GM19238 (cell line): ENCODE data around the gene REELD1.

Source experiments
- DNase-seq: peaks from one replicate; pipeline ENCODE4 v3.0.0; 2011; ENCODE audit warnings: low spot score; ENCODE audit not compliant: insufficient read length

The REELD1 gene

DNA sequence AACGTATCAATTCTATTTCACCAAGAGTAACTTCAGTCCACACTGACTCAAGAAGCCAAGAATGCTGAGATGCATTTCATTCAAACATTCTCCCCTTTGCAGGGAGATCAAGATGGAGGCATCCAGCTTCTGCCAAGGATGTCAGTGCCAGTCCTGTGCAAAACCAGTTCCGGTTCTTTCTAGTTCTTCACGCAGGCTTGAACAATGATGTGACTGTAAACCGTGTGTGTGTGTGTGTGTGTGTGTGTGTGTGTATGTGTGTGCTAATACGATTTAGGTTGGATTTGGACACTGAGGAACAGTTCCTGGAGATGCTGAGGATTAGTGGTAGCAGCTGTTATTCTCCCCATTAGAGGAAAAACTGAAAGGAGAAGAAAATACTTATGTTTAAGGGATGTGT lies at the start of gene REELD1:
Gene REELD1, plus strand, starts transcription at position 301 of the 400 bp plus-strand sequence. CDS start 2,415 bp downstream, outside the sequence.
- DNase-seq, result no peak

DNA sequence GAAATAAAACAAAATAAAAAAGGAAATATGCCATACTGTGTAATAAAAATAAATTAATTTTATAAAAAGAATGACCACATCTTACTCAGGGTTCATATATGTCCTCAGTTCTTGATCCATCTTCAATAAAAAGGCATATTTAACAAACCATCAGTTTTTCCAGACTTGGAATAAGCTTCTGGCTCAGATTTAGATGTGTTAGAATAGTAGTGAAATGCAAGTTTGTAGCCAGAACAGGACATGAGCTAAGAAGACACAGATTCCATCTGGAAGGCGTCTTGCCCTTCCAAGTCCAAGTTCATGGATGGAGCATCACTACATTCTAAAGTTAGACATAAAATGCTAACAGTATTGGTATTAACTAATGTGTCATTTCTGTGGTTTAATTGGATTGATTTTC lies 49.1 kb upstream of the REELD1 start:
- DNase-seq, result no peak

DNA sequence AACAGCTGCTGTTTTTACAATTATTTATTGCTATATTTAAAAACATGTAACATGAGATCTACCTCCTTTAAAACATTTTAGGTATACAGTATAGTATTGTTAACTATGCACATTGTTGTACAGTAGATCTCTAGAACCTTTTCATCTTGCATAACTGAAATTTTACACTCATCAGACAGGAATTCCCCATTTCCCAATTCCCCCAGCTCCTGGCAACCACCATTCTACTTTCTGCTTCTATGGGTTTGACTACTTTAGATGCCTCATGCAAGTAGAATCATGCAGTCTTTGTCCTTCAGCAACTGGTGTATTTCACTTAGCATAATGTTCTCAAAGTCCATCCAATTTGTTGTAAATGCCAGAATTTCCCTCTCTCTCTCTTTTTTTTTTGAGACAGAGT lies 48.5 kb upstream of the REELD1 start:
- no peak for DNase-seq

DNA sequence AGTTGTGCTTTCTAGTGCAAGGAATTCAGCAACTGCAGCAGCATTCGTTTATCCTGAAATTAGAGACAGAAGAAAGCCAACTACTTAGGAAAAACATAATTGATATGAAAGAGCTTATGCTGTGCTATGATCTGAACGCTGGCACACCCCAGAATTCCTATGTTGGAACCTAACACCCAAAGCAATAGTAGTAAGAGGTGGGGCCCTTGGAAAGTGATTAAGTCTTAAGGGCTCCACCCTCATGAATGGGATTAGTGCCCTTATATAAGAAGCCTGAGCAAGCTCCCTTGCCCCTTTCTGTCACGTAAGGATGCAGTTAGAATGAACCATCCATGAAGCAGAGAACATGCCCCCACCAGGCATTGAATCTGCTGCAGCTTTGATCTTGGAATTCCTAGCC lies 44.2 kb upstream of the REELD1 start:
- no peak for DNase-seq

DNA sequence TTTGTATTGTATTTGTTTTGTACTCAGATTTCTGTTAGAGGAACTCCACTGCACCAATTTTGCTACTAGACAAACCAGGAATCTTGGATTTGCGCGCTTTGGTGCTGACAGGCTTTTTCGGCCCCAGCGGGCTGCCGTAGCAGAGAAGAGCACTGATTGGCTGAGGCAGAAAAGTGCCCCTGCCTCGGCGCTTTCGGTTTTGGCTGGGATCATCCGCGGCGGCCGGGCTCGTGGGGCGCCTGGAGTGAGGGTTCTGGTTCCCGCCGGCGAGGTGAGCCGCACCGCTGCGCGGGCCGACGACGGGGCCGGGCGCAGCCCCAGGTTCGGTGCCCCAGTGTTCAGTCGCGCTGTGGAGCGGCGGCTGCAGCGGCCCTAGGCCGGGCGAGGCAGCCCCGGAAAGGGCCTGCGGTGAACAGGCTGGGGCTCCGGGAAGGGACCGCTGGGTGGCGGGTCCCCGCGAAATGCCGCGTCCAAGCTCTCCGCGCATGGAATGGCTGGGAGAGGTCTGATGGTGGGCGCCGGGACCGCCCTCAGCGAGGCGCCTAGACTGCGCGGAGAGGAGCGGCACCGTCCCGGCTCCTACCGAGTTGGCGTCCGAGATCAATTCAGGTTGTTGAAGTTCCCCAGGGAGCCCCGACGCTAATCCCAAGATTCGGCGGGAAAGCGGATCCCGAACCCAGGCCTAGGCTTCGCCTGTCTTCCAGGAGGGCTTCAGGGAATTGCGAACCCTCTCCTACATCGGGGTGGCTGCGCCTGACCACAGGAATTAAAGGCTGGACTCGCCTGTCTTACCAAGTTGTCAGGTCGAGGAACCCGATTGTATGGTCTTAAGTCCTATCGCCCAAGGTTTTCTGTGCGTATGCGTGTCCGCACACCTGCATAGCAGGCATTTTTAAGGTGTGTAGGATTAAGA lies 38.5 kb upstream of the REELD1 start, which contains the start of gene LSM6:
Gene LSM6, plus strand, starts transcription at position 178 of the 913 bp plus-strand sequence. CDS start 7,204 bp downstream, outside the sequence.
- DNase-seq, result peak; percentile 67

DNA sequence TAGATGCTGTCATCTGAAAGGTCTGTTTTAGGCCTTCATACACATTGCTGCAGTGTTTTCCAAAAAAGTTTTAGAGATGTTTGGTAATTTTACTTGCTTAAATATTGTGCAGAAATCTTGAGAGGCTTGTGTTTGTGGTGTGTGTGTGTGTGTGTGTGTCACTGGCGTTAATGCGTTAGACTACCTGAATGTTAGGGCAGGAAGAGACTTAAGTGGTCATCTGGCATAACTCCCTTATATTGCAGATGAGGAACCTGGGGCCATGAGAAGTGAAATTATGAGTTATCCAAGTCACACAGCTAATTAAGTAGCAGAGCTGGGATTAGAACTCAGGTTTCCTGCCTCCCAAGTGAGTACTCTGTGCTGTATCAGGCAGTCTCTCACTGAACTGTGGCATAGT lies 37.4 kb upstream of the REELD1 start:
- DNase-seq, result no peak

DNA sequence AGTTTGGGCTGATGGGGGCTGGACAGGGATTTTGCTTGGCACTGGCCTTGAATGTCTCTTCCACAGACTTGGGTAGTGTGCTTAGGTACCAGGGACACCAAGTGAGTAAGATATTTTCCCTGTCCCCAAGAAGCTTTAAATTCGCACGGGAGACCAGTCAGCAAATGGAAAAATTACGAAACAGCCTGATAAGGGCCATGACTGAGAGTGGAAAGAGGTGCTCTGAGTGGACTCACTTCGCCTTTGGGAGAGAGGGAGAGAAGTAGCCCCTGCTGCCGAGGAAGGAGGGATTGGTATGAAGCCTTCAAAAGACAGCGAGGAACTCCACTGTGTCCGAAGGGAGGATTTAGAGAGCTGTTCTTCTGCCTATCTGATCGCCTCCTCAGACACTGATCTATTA lies 36.2 kb upstream of the REELD1 start:
- no peak for DNase-seq

DNA sequence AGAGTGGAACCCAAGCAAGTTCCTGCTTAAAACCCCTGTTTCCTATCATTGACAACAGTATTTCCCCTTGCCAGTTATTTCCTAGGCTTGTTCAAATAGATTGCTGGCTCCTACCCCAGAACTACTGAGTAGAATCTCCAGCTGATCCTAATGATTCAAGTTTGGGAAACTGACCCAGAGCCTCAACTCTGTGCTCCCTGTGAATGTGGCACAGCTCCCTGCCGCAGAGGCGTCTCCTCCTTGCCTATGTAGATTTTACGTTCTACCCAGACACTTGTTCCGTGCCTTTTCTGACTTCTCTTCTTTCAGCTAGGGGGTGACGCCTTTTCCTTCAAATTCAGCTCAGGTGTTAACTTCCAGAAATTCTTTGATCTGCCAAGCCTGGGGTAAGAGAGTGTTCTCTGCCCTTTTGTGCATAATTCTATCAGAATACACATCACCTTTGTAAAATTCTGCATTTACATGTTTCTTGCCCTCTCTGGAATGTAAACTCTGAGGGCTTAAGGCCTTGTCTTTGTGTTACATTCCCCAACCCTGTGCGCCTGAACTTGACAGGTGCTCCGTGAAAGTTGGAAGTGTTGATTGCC lies 34.5 kb upstream of the REELD1 start:
- DNase-seq, result no peak

DNA sequence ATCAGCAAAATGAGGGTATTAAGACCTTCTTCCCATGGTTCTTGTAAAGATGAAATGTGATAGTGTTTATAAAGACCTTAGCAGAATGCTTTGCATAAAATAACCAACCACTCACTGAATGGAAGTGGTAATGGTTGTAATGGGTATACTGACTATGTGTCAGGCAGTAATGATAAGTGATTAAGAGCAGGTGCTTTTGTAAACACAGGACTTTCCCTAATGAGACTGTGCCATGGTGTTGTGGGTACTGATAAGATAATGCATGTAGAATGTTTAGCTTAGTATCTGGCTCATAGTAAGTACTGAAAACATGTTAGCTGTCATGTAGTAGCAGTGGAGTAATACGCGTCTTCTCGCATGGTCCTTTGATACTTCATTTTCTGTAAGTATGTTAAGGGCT lies 31.9 kb upstream of the REELD1 start:
- DNase-seq, result no peak

DNA sequence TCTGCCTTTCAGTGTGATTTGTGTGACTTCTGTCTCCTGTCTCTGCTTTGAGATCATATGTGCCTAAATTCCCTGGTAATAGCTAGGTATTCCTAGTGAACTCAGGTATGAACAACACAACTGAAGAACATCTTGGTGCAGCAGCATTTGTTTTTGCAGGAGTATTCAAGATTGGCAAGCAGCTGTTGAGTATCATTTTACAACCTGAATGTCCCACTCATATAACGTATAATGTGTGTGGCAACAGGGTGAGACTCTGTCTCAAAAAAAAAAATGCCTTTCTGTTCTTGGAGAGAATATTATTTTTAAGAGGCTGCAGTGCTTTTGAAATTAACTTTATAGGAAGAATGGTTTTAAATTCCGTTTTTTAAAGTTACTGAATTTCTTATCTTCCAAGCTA lies 31.1 kb upstream of the REELD1 start:
- no peak for DNase-seq

DNA sequence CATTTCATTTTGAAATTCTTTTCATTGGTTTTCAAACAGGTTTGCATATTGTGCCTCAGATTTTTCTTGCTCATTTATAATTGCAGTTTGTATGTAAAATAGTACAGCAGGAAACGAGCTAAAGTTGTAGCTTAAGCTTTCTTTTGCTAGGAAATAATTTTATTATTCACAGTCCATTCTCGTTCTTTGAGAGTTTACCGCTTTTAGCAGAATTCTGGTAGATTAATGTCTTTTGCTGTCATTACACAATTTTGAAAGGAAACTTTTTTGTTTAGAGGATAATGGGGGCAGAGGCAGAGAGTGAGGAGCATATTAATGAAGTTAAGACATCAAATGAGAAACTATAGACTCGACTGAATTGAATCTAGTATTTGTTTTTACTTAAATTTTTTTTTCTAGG lies 28.3 kb upstream of the REELD1 start:
- no peak for DNase-seq

DNA sequence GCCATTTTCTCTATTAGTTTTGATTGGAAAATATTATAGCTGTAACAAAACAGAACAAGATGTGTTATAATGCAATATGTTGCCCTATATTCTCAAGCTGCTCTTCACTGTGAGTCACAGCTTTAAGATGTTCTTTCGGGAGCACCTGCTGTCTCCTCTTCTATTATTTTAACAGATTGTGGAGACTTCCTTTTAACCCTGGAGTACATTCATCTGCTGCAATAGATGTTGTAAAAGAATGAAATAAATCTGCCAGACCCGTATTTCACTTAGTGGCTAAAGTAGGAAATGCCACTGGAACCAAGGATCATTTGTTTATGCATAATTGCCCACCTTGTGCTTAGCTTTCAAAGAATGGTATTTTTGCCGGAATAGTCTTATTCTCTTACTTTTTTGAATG lies 27.7 kb upstream of the REELD1 start:
- no peak for DNase-seq

DNA sequence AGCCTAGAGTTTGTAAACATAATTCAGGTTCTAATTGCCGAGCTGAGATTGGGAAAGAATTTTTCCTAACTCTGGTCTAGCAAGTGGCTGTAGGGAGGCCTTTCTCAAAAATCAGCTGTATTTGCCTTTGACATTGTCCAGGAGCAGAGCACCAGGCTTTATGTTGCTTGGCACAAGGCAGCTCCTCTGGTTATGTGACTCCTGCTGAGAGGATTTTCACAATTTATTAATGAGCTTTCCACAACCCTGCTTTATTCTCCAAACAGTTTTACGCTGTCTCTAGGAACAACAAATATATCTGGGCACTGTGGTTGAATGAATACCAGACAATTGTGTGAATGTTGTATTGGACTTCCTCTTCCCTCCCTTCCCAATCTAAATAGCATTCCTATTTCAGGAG lies 23.9 kb upstream of the REELD1 start:
- no peak for DNase-seq

DNA sequence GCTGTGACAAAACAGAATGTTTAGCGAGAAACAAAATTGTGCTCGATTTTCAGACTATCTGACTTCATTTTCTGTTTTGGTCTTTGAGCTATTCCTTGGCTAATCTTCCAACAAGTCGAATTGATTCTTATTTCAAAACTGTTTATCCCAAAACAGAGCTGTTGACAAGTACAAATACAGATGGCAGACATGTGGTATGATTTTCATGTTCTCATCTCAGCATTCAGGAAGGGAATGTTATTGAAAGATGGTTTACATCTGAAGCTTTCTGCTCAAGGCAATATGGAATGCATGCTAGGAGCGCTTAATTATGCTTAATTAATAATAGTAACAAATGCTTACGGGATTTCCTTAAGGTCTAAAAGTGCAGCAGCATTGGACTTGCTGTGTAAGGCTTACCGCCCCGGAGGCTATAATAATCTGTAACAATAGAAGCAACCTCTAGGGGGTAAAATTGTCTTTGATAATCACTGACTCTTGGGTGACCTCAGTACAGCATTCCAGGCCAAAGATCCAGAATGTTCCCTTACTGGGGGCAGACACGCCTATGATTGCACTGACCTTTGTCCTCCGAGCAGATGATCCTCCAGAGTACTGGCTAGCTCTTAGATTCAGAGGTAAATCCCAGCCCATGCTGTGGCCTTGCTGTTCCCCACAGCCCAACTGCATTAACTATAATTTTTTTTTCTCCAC lies 22.4 kb upstream of the REELD1 start:
- no peak for DNase-seq

DNA sequence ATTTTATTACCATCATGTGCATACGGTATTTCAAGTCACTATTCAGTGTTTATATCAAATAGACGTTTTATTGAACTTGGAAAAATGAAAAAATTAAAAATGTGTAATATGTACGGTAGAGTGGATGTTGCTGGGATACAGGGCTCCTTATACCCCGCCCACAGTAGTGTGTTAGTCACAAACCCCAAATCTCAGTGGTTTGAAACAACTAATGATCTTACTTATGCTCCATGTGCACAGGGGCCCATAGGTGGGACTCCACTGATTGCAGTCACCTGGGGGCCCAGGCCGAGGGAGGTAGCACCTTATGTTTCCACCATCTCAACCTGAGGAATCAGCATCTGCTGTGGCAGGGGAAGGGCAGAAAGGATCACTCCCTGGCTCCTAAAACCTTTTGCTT lies 20.7 kb upstream of the REELD1 start:
- DNase-seq, result no peak

DNA sequence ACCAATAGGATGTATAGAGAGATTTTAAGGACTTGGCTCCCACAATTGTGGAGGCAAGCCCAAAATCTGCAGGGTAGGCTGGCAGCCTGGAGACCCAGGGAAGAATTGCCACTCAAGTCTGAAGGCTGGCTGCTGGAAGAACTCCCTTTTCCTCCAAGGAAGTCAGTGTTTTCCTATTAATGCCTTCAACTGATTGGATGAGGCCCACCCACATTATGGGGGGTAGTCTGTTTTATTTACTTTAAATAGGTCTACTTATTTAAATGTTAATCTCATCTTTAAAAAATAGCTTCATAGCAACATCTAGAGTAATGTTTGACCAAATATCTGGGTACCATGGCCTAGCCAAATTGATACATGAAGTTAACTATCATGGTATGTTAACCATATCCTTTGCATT lies 20.1 kb upstream of the REELD1 start:
- no peak for DNase-seq

DNA sequence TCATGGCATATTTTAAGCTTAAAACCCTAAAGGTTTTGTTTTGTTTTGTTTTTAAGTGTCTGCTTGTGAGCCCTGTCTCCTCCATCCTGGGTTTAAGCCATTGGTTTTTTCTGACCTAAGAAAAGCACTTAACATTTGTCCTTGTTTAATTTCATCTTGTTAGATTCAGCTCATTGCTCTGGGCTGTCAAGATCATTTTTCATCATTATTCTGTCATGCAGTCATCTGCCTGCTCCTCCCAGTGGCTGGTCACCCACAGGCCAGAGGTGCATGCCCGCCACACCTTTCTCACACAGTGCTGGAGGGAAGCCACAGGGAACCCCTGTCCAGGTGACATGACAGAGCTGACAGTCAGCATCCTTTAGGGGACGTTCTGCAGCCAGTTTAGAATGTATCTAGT lies 11.7 kb upstream of the REELD1 start:
- DNase-seq, result no peak

DNA sequence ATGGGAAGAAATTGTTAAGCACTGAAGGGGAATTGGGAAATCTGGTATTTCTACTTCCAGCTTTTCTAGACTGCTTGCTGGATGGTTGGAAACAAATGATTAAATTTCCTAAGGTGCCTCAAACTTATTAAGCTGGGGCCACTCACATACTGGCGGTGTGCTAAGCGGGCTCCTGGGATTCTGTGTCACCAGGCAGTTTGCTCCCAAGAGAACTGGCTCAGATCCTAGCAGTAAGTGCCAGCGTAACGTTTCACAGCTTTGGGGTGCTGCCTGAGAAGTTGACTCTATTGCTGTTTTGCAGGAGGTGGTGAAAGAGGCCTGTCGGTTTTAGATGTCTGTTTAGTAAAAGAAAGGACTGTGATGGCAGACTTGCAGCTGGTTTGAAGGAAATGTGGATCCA lies 6.9 kb upstream of the REELD1 start:
- DNase-seq, result no peak

DNA sequence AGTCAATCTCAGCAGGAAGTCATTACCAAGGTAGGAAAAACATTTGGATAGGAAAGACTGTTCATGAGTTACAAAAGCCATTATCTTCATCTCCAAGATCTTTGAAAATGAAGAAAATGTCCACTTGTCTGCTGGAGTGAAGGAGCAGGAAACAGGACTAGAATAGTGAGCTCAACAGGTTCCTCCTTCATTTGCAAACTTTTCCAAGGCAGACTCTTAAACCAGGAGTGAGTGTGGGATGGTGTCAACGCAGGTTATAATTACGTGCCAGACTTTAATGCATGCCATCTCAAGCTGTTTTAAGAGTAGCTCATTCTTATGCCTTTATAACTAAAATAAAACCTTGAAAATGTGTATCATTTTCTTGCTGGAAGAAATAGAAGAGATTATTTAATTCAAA lies 3.4 kb upstream of the REELD1 start:
- DNase-seq, result no peak

DNA sequence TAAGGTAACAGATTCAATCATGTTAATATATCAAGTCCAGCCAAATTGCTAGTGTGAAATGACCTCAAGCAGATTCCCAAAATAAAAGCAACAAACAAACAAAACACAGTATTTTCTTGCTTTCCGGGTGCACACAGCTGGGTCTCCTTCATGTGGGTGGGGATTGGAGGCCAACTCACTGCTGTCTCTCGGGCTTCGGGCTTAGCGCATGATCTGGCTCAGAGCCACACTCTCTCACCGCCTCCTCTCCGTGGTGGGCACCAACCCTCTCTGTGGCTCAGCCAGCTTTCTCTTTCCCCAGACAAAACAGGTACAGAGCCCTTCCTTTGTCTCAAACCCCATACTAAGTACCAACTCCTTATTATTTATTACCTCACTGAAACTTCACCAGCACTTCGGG lies 2.9 kb upstream of the REELD1 start:
- DNase-seq, result no peak

DNA sequence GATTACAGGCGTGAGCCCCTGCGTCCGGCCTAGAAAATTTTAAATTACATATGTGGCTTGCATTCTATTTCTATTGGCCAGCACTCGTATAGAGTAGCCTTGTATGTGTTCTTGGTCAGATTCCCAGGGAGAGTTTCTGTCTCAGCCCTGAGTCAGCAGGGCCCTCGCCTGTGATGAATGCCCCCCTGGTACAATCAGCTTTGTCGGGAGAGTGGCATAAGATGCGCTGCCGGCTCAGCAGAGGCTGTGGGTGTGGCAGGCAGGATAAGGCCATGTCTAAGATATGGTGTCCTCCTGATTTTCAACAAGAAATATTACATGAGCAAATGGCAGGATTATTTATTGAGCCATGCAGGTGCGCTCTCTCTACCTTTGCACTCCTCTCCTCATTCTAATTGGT lies 1.6 kb upstream of the REELD1 start:
- DNase-seq, result no peak

DNA sequence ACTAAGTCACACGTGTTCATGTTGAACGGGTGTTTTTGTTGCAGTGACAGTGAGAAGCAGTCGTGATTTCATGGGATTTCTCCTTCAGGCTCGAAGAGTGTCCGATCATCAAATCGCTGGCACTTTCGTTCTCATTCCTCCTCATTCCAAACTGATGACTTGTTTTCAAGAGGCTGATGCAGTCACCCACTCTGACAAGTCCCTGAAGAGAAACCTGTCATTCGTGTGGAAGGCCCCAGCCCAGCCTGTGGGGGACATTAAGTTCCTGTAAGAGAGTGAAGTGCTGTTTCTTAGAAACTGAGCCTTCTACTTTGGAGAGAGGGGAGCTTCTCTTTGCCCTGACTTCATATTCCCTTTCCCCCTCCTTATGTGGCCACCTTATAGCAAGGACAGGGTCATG lies 8.0 kb downstream of the REELD1 start:
- no peak for DNase-seq
